Lung (tissue), 12 donors: Measurements from ENCODE around the gene FHL2. TPM values are rescaled to one million over a fixed set of nuclear protein-coding genes. Genes with fewer than 3 reads are reported as not detected.

Source experiments
- ATAC-seq: fragments of 200-7000 bp; cut with Tn5 transposase; one replicate; pipeline ENCODE4 v1.9.1; 2020; ENCODE audit warnings: moderate number of reproducible peaks; ENCODE audit not compliant: insufficient read depth, low FRiP score
- DNase-seq, 3 donors: peaks; one replicate each; pipeline ENCODE4 v3.0.0-alpha.2; 2013 to 2017
- H3K27ac ChIP-seq, 2 donors: one replicate each; pipeline ENCODE4 v1.5.1; 2013; ENCODE audit warnings: mild to moderate bottlenecking in 2 of 2, moderate library complexity in 2 of 2, control low read depth in 1 of 2, inconsistent platforms in 1 of 2, low read depth in 1 of 2, low read length in 1 of 2
- H3K27me3 ChIP-seq, 3 donors: one replicate each; pipeline ENCODE4 v1.5.1; 2013; ENCODE audit warnings: low read length in 2 of 3; ENCODE audit not compliant: control insufficient read depth in 3 of 3, insufficient read depth in 3 of 3
- H3K36me3 ChIP-seq, 4 donors: one replicate each; pipeline ENCODE4 v1.5.1; 2013; ENCODE audit warnings: low read length in 4 of 4, mild to moderate bottlenecking in 1 of 4, moderate library complexity in 1 of 4; ENCODE audit not compliant: control insufficient read depth in 4 of 4, insufficient read depth in 4 of 4
- H3K4me1 ChIP-seq, 5 donors: one replicate each; pipeline ENCODE4 v1.5.1; 2013; ENCODE audit warnings: low read length in 5 of 5, mild to moderate bottlenecking in 2 of 5, moderate library complexity in 1 of 5; ENCODE audit not compliant: control insufficient read depth in 5 of 5, insufficient read depth in 5 of 5
- H3K4me3 ChIP-seq: one replicate; pipeline ENCODE4 v1.5.1; 2013; ENCODE audit warnings: mild to moderate bottlenecking, control low read depth, moderate library complexity
- H3K9ac ChIP-seq, 2 donors: one replicate each; pipeline ENCODE4 v1.5.1; 2013; ENCODE audit warnings: low read length in 2 of 2, control low read depth in 1 of 2; ENCODE audit not compliant: insufficient read depth in 1 of 2
- H3K9me3 ChIP-seq, 4 donors: one replicate each; pipeline ENCODE4 v1.5.1; 2013; ENCODE audit warnings: low read length in 3 of 4, mild to moderate bottlenecking in 1 of 4, moderate library complexity in 1 of 4; ENCODE audit not compliant: control insufficient read depth in 4 of 4, insufficient read depth in 3 of 4
- WGBS, 2 donors: extraction: QIAGEN DNeasy Blood & Tissue Kit; methylation state at CpG; one replicate each; pipeline ENCODE4 v1.1.7; 2013; 5-methylcytosine and 5-hydroxymethylcytosine counted together
- polyA plus RNA-seq, 2 donors: library from polyadenylated mRNA; stranded (reverse); fragments of 200-250 nt; gene quantifications; one replicate each; pipeline ENCODE4 v1.2.1, GENCODE V29; 2013
- total RNA-seq, 2 donors: library from RNA; depleted of rRNA in 1 of 2; stranded (reverse); fragments of >200 nt in 1 of 2; gene quantifications; one replicate each; pipeline ENCODE4 v1.2.1, GENCODE V29; 2014 to 2021
- TF ChIP-seq, protein P1 (sequence below): IDR thresholded peaks from 2 replicates; pipeline ENCODE4 v1.5.1; 2012; ENCODE audit warnings: mild to moderate bottlenecking; ENCODE audit errors: control extremely low read depth, extremely low read depth
- donor health status: control.
- donor health status: control.
- donor health status: Bipolar disorder and iron deficiency.
- donor health status: healthy.
- donor health status: DM: yes; HTN: yes; CAD: no.

The FHL2 gene
- total and polyA plus RNA-seq, 4 donors, result 6.6 to 12.8 (median 8.7) TPM

DNA sequence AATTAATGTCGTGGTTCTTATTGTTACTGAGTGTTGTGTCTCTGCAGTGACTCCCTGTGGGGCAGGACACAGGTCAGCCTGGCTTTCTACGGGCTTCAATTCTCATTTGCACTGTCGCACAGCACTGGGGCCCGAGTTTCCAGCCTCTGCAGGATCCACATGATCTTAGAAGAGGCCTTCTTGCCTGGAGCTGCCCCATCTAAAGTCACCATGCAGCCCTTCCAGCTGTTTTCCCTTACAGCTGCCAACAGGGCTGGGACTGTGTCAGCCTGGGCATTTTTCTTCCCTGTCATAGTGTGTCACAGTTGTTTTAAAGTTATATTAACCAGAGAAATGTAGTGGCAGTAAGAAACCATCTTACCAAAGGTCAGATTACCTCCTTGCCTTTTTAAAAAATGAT lies 27.0 kb downstream of the FHL2 start:
- Histone ChIP-seq H3K4me1 (peaks cover 2 to 12% (median 6%) of the 10 kb centered on the region in 5 donors), H3K9ac (no peak overlapping the region)

DNA sequence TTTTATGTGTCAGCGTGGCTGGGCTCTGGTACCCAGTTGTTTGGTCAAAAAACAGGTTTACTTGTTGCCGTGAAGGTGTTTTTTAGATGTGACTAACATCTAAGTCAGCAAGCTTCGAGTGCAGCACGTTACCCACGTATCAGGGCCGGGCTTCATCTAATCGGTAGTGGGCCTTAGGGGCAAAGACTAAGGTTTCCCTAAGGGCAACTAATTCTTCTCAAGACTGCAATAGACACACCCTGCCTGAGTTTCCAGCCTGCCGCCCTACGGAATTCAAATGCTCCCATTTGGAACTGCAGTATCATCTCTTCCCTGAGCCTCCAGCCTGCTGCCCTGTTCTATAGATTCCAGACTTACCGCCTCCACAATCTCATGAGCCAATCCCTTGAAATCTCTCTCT lies 27.7 kb downstream of the FHL2 start:
- Histone ChIP-seq H3K4me3 (no peak overlapping the region), H3K9ac (no peak overlapping the region), H3K27me3 (no peaks in the 10 kb centered on the region), H3K4me1 (peaks cover 2 to 12% (median 6%) of the 10 kb centered on the region in 5 donors), H3K27ac (peak overlapping the region in 1 of 2 donors; percentile 48), H3K9me3 (no peaks in the 10 kb centered on the region), H3K36me3 (peaks cover 0 to 6% (median 0%) of the 10 kb centered on the region in 4 donors)
- WGBS, 2 donors, result 96 to 97% methylated on average over 10 of the region's 10 CpGs
- TF ChIP-seq, protein P1, sequence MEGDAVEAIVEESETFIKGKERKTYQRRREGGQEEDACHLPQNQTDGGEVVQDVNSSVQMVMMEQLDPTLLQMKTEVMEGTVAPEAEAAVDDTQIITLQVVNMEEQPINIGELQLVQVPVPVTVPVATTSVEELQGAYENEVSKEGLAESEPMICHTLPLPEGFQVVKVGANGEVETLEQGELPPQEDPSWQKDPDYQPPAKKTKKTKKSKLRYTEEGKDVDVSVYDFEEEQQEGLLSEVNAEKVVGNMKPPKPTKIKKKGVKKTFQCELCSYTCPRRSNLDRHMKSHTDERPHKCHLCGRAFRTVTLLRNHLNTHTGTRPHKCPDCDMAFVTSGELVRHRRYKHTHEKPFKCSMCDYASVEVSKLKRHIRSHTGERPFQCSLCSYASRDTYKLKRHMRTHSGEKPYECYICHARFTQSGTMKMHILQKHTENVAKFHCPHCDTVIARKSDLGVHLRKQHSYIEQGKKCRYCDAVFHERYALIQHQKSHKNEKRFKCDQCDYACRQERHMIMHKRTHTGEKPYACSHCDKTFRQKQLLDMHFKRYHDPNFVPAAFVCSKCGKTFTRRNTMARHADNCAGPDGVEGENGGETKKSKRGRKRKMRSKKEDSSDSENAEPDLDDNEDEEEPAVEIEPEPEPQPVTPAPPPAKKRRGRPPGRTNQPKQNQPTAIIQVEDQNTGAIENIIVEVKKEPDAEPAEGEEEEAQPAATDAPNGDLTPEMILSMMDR, result no peak
- DNase-seq (no peak), ATAC-seq (no peak)

More for the DNA sequence above, 27.0 kb downstream of the FHL2 start:
- Histone ChIP-seq H3K4me3 (no peak overlapping the region), H3K36me3 (peaks cover 0 to 6% (median 0%) of the 10 kb centered on the region in 4 donors), H3K27ac (peak overlapping the region in 1 of 2 donors; percentile 48), H3K27me3 (no peaks in the 10 kb centered on the region), H3K9me3 (no peaks in the 10 kb centered on the region)
- DNase-seq (peak; percentile 23 to 51 (median 30)), ATAC-seq (no peak)
- TF ChIP-seq, protein P1, result no peak
- 70 to 84% methylated on average over 4 of the region's 4 CpGs for WGBS, 2 donors

DNA sequence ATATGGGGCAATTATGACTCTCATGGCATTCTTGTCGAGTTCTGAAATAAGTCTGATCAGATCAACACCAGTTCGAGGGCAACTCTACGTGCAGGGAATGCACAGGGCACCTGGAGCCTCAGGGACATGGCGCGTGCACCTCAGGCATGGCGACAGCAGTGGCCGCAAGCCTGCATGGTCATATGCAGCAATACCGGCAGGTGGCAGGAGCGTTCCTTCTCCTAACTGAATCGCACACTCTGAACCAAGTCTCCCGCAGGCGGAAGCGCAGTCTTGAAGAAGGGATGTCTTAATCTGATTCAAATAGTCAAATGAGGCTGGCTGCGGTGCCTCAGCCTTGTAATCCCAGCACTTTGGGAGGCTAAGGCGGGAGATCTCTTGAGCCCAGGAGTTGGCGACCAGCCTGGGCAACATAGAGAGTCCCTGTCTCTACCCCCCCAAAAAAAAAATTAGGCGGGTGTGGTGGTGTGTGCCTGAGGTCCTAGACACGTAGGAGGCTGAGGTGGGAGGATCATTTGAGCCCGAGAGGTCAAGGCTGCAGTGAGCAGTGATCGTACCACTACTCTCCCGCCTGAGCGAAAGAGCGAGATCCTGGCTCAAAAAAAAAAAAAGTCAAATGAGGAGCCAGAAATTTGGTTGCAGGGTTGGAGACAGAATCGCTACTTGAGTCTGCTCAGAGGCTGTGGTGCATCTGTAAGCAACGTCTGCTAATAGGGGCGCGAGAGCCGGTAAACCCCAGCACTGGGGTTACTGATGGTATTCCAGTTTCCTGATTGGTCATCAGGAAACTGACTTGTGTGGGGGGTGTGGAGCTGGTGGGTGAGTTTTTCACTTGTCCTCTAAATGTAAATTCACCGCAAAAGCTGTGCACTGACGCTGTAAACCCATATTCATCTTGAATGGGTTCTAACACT lies 28.8 kb downstream of the FHL2 start:
- TF ChIP-seq, protein P1, result peak; percentile 94
- Histone ChIP-seq H3K9me3 (no peaks in the 10 kb centered on the region), H3K4me3 (no peak overlapping the region), H3K27ac (peak overlapping the region in 1 of 2 donors; percentile 53), H3K36me3 (peaks cover 0 to 6% (median 0%) of the 10 kb centered on the region in 4 donors), H3K4me1 (peaks cover 0 to 12% (median 6%) of the 10 kb centered on the region in 5 donors), H3K27me3 (no peaks in the 10 kb centered on the region), H3K9ac (no peak overlapping the region)
- peak; percentile 89 for ATAC-seq
- peak; percentile 88 to 93 (median 89) for DNase-seq
- WGBS, 2 donors, result 41 to 42% methylated on average over 30 of the region's 30 CpGs
